HepG2 (cell line): ENCODE results near the gene SCIN.

Experiments used
- USF2 ChIP-seq, 2 experiments: sonication (generic) in 1 of 2; formaldehyde crosslinking in 1 of 2; IDR thresholded peaks; 2 replicates each; pipeline versions ENCODE4 v1.5.1 to v1.6.1; 2011 to 2020; ENCODE audit warnings: borderline replicate concordance in 1 of 2, low read depth in 1 of 2, low read length in 1 of 2, mild to moderate bottlenecking in 1 of 2, missing genetic modification reagents in 1 of 2, moderate library complexity in 1 of 2
- ZNF33A ChIP-seq: sonication (generic); formaldehyde crosslinking; IDR thresholded peaks from 2 replicates; pipeline ENCODE4 v1.5.1; 2020; ENCODE audit warnings: missing genetic modification reagents, mild to moderate bottlenecking, moderate library complexity, borderline replicate concordance

DNA sequence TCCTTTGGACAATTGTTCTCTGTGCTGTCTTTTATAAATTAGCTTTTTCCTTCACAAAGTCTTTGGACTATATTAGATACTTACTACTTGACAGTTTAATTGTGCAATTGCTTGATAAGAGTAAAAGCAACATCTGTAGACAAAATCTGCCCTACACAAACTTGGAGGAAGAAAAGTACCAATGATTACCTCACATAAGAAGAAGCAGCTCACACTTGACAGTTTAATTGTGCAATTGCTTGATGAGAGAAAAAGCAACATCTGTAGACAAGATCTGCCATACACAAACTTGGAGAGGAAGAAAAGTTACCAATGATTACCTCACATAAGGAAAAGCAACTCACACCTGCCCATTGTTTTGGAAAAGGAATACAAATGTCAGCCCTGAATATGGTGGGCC, 17.1 kb upstream of the SCIN start:
- TF ChIP-seq ZNF33A (CRISPR knock-in tag): no peak
- no peak for TF ChIP-seq USF2 (IDR thresholded peaks at IDR 0.05; ENCODE audit: low read depth, low read length)
- TF ChIP-seq USF2 (CRISPR knock-in tag; IDR thresholded peaks at IDR 0.05; ENCODE audit: borderline replicate concordance): no peak
